HPDE6-E6E7 (cell line): ENCODE results near the gene TMEM52B.
"Not testable (repeated sequence)": the region's sequence is repeated elsewhere in the genome, so short reads cannot be mapped to it uniquely, and the experiment has no call there.

Experiments used
- DNase-seq: peaks from one replicate; pipeline ENCODE4 v3.0.0; 2011; ENCODE audit warnings: missing footprints; ENCODE audit errors: extremely low spot score

The TMEM52B gene

GRCh38 chr12:10211940-10212738 is 33.3 kb downstream of the TMEM52B start:
- peak; percentile 97 for DNase-seq

DNA sequence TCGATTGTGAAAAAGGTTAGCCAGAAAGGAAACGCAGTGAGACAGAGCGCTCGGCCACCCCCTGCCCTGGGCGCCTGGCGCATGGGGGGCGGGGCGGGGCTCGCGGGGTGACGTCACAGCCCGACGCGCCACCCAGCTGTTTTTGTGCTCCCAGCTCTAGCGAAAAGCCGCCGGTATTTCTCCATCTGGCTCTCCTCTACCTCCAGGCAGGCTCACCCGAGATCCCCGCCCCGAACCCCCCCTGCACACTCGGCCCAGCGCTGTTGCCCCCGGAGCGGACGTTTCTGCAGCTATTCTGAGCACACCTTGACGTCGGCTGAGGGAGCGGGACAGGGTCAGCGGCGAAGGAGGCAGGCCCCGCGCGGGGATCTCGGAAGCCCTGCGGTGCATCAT is 33.9 kb downstream of the TMEM52B start, which contains the start of gene GABARAPL1:
Gene GABARAPL1, plus strand, starts transcription at position 139 of the 393 bp plus-strand sequence. Its CDS starts 253 bp downstream, at position 392.
- DNase-seq, result peak; percentile 70

DNA sequence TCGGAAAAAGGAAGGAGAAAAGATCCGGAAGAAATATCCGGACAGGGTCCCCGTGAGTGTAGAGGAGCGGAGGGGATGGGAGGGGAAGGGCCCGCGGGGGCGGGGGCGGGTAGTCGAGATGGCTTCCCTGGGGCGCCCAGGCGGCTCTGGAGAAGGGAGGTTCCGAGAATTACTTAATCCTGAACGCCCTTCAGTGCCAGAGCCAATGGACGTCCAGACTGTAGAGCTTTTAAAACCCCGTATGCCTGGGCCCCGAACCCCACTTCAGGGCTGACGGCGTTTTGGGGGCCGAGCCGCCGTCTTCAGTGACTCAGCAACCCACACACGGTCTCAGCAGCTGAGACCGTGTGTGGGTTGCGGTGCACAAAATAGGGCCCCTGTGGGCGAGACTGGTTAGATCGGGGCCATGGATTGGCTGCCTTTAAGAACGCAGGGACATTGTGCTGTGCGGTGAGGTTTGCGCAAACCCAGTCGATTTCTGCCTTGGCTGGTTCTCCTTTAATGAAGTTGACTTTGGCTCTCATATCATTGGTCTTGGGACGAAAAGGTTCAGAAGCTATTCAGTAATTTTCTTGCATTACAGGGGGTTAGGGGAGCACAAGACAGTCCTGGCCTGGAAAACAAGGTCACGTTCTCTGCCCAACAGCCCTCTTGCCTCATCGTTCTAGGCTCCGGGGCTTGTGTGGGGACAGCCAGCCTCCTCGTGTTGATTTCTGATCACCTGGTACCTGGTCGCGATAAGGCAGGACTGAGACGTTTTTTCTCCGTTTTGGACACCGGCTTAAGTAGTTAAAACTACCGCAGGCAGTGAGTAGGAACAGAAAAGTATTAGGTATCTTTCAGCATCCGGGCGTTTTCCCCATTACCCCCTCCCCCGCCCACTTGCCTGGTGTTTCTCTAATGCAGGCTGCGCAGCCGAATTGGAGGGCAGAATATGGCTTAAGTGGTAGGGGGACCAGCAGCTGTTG is 34.6 kb downstream of the TMEM52B start:
- DNase-seq, result no peak

- no peak for DNase-seq
These were observed 35.5 kb downstream of the TMEM52B start for GRCh38 chr12:10214136-10214894.

- DNase-seq, result no peak
These were observed 36.0 kb downstream of the TMEM52B start for GRCh38 chr12:10214895-10215267.

GRCh38 chr12:10215436-10215835 is 36.6 kb downstream of the TMEM52B start:
- no peak for DNase-seq

DNA sequence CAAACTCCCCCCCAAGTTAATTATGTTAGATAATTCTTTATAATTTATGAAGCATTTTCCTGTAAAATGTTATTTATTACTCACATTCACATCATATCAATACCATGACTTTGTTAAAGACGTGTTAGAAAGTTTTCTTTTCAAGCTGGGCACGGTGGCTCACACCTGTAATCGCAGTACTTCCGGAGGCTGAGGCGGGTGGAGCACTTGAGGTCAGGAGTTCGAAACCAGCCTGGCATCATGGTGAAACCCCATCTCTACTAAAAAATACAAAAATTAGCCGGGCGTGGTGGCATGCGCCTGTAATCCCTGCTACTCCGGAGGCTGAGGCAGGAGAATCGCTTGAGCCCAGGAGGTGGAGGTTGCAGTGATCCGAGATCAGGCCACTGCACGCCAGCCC is 37.1 kb downstream of the TMEM52B start:
- DNase-seq, result not testable (repeated sequence)

GRCh38 chr12:10218021-10218420 is 39.2 kb downstream of the TMEM52B start:
- no peak for DNase-seq

DNA sequence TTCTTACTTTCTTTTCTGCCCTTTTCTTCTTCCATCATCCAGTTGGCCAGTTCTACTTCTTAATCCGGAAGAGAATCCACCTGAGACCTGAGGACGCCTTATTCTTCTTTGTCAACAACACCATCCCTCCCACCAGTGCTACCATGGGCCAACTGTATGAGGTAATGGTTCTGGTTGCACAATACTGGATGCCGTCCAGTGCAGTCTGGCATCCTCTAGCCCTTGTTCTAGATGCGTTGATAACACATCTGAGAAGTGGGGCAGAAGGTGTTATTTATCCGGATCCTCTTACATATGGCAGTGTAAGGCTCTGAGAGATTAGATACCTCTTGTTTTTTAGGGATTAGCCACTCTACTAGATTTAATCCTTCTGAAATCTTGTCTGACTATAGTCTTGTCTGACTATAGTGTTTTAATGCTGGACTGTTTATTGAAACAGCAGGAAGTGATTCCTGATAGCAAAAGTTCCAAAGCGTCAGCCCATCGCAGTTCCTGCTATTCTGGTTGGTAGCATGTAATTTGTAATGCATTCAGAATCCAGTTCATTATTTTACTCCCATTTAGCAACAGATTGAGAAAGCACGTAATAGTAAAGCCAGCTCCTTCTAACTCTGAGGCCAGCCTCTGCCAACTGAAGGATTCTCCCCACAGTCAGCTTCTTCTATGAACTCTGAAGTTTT is 41.7 kb downstream of the TMEM52B start:
- no peak for DNase-seq

- no peak for DNase-seq
These were observed 43.0 kb downstream of the TMEM52B start for GRCh38 chr12:10221846-10222245.

GRCh38 chr12:10223208-10223607 is 44.4 kb downstream of the TMEM52B start:
- no peak for DNase-seq

DNA sequence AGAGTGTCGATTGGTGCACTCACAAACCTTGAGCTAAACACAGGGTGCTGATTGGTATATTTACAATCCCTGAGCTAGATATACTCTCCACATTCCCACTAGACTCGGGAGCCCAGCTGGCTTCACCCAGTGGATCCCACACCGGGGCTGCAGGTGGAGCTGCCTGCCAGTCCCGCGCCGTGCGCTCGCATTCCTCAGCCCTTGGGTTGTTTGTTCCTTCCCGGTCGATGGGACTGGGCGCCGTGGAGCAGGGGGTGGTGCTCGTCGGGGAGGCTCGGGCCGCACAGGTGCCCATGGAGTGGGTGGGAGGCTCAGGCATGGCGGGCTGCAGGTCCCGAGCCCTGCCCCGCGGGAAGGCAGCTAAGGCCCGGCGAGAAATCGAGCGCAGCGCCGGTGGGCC is 46.6 kb downstream of the TMEM52B start:
- not testable (repeated sequence) for DNase-seq

DNA sequence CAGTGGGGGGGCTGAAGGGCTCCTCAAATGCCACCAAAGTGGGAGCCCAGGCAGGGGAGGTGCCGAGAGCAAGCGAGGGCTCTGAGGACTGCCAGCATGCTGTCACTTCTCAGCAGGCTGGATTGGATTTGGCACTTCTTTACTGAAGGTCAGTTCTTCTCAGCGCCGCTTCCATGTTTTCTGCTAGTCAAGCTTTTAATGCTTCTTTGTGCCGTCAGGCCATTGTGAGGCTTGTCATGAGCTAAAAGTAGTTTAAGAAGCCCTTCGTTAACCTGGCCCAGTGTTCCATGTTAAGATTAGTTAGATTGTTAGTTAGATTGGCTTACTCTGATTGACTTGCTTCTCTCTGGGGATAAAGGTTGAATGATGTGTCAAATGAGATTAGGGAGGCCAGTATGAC is 47.3 kb downstream of the TMEM52B start:
- DNase-seq, result no peak

DNA sequence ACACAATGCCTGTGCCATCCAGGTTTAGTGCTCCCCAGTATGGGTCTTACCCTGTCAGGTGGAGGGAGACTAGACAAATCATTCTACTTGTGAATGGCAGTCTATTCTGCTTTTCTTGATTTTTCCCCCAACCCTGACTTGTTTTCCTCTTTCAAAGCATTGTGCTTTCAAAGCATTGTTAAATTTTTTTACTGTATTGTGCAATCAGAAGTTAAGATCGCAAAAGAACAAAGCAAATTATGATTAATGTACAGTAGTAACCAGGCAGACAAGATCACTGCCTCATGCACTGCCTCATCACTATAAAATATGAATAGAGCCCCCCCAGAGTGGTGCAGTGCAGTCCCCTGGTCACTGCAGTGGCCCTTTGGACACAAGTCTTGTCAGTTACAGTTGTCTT is 47.9 kb downstream of the TMEM52B start:
- no peak for DNase-seq

- DNase-seq, result no peak
These were observed 48.8 kb downstream of the TMEM52B start for GRCh38 chr12:10227648-10228047.

DNA sequence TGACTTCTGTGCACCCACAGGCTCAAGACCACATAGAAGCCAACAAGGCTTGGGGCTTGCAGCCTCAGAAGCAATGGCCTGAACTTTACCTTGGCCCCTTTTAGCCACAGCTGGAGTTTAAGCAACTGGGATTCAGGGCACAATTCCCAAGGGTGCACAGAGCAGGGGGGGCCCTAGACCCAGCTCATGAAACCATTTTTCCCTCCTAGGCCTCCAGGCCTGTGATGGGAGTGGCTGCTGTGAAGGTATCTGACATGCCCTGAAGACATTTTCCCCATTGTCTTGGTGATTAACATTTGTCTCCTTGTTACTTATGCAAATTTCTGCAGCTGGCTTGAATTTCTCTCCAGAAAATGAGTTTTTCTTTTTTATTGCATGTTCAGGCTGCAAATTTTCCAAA is 55.7 kb downstream of the TMEM52B start:
- DNase-seq, result no peak

DNA sequence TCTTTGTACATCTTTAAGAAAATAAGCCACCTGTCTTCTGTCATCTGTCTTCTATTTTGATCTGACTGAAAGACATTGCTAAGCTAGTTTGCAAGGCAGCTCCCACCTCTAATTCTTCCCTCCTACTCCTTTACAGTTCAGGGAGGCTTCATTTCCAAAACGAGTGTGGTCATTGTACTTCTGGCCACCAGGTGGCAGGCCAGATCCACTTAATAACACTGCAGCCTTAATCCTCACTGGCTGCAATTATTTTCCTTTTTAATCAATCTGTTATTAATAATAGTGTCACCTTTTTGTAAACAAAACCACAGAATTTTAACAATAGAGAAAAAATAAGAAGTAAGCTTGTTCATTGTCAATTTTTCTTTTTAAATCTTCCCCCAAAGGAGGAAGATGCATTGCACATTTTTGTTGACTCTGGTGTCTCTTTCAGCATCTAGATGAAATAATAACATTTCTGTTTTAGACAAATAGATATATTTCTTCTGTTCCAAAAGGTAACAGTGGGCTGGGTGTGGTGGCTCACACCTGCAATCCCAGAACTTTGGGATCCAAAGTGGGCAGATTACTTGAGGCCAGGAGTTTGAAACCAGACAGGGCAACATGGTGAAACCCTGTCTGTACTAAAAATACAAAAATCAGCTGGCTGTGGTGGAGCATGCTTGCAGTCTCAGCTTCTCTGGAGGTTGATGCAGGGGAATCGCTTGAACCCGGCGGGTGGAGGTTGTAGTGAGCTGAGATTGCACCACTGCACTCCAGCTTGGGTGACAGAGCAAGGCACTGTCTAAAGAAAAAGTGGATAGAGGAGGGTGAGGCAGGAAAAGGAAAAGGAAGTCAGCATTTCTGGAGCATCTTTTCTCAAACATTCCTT is 57.2 kb downstream of the TMEM52B start:
- DNase-seq, result peak; percentile 22

- DNase-seq, result no peak
These were observed 57.9 kb downstream of the TMEM52B start for GRCh38 chr12:10236720-10237119.

DNA sequence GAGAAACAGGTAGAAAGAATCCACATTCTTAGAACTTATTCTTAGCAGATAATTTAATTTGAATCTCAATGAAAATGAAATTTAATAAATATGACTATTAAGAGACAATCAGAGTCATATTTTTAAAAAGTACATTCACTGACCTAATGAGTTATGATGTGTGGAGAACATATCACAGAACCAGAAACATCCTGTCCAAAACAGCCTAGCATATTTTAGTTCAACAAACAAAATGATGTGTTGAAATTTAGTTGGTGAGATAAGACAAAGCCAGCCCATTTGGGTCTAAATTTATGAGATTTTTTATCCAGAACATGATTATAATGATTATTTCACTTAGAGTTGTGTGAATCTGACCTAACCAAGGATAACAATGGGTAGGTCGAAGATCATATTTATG is 59.7 kb downstream of the TMEM52B start:
- no peak for DNase-seq

- DNase-seq, result no peak
These were observed 62.5 kb downstream of the TMEM52B start for GRCh38 chr12:10241290-10241689.
